DOHH2 (cell line): ENCODE results near the gene SMAD4.

Experiments used
- EZH2phosphoT487 ChIP-seq: fragments of 200-600 bp; sonication (generic); IDR thresholded peaks from 2 replicates; pipeline ENCODE4 v1.6.1; 2017; ENCODE audit warnings: borderline replicate concordance, mild to moderate bottlenecking, antibody characterized with exemption, low read length, moderate library complexity, mixed read lengths
- TF ChIP-seq, protein P1 (sequence below): fragments of 200-600 bp; sonication (generic); IDR thresholded peaks from one replicate; pipeline ENCODE4 v1.5.1; 2014; ENCODE audit warnings: antibody characterized with exemption, mild to moderate bottlenecking, low read depth, low read length; ENCODE audit not compliant: poor library complexity, severe bottlenecking

- TF ChIP-seq, protein P1, sequence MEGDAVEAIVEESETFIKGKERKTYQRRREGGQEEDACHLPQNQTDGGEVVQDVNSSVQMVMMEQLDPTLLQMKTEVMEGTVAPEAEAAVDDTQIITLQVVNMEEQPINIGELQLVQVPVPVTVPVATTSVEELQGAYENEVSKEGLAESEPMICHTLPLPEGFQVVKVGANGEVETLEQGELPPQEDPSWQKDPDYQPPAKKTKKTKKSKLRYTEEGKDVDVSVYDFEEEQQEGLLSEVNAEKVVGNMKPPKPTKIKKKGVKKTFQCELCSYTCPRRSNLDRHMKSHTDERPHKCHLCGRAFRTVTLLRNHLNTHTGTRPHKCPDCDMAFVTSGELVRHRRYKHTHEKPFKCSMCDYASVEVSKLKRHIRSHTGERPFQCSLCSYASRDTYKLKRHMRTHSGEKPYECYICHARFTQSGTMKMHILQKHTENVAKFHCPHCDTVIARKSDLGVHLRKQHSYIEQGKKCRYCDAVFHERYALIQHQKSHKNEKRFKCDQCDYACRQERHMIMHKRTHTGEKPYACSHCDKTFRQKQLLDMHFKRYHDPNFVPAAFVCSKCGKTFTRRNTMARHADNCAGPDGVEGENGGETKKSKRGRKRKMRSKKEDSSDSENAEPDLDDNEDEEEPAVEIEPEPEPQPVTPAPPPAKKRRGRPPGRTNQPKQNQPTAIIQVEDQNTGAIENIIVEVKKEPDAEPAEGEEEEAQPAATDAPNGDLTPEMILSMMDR: no peak
- TF ChIP-seq EZH2phosphoT487: no peak
Observed at GRCh38 chr18:51064256-51064655, 34.2 kb downstream of the SMAD4 start.
